Fibroblast of gingiva (primary cell): ENCODE results near the gene FAM72A.
A peak's percentile ranks its signal among the peaks of the same experiment; 100 is the strongest.
"Not testable (repeated sequence)": the region's sequence is repeated elsewhere in the genome, so short reads cannot be mapped to it uniquely, and the experiment has no call there.

Experiments used
- DNase-seq: peaks from one replicate; pipeline ENCODE4 v3.0.0-alpha.2; 2011; ENCODE audit warnings: low read depth

The FAM72A gene

GRCh38 chr1:206202789-206203363 lies at the start of gene FAM72A:
TSS of gene FAM72A (minus strand) at chr1:206202839. CDS start at chr1:206202025, 814 bp downstream.
- DNase-seq = peak; percentile 100

- DNase-seq = not testable (repeated sequence)
These were observed 48.5 kb upstream of the FAM72A start for GRCh38 chr1:206250953-206251681.

GRCh38 chr1:206246129-206246886 lies 43.7 kb upstream of the FAM72A start:
- not testable (repeated sequence) for DNase-seq

- not testable (repeated sequence) for DNase-seq
These were observed 42.8 kb upstream of the FAM72A start for GRCh38 chr1:206245479-206245878.

- not testable (repeated sequence) for DNase-seq
These were observed 40.7 kb upstream of the FAM72A start for GRCh38 chr1:206243335-206243734.

GRCh38 chr1:206240288-206240687 lies 37.6 kb upstream of the FAM72A start:
- DNase-seq = peak; percentile 78

- not testable (repeated sequence) for DNase-seq
These were observed 32.6 kb upstream of the FAM72A start for GRCh38 chr1:206235190-206235589.

GRCh38 chr1:206234189-206234916 lies 31.7 kb upstream of the FAM72A start:
- DNase-seq = not testable (repeated sequence)

GRCh38 chr1:206232970-206233645 lies 30.5 kb upstream of the FAM72A start:
- DNase-seq = not testable (repeated sequence)

- not testable (repeated sequence) for DNase-seq
These were observed 29.4 kb upstream of the FAM72A start for GRCh38 chr1:206231989-206232388.

- DNase-seq = not testable (repeated sequence)
These were observed 26.6 kb upstream of the FAM72A start for GRCh38 chr1:206229286-206229685.

- DNase-seq = not testable (repeated sequence)
These were observed 24.2 kb upstream of the FAM72A start for GRCh38 chr1:206226886-206227285.

GRCh38 chr1:206225386-206225785 lies 22.7 kb upstream of the FAM72A start:
- DNase-seq = not testable (repeated sequence)

GRCh38 chr1:206224190-206224776 lies 21.6 kb upstream of the FAM72A start:
- DNase-seq = not testable (repeated sequence)

- DNase-seq = not testable (repeated sequence)
These were observed 18.9 kb upstream of the FAM72A start for GRCh38 chr1:206221585-206221984.

GRCh38 chr1:206220332-206221000 lies 17.8 kb upstream of the FAM72A start:
- DNase-seq = not testable (repeated sequence)

GRCh38 chr1:206219514-206220331 lies 17.1 kb upstream of the FAM72A start:
- not testable (repeated sequence) for DNase-seq

- DNase-seq = not testable (repeated sequence)
These were observed 16.1 kb upstream of the FAM72A start for GRCh38 chr1:206218765-206219164.

- DNase-seq = not testable (repeated sequence)
These were observed 15.6 kb upstream of the FAM72A start for GRCh38 chr1:206218285-206218684.
